ENCODE results near the gene DCTN5.

Gene DCTN5

GRCh38 chr16:23709536-23709935 lies 68.3 kb downstream of the DCTN5 start:
- Histone ChIP-seq H2BK12ac (ENCODE audit: low read length in 2 of 2) (no peak overlapping the region), H3K27me3 (ENCODE audit: control insufficient read depth in 1 of 2, insufficient read depth in 1 of 2, low read length in 2 of 2) (peaks cover 62 to 64% of the 10 kb centered on the region in 2 experiments), H3K14ac (ENCODE audit: low read length in 2 of 2) (no peak overlapping the region), H3K9me3 (ENCODE audit: control insufficient read depth, low read length) (peaks cover 24% of the 10 kb centered on the region), H3K4ac (ENCODE audit: low read depth in 1 of 2, low read length in 2 of 2) (no peak overlapping the region), H4K91ac (ENCODE audit: low read length) (no peak overlapping the region), H3K27ac (ENCODE audit: low read length, poor library complexity, severe bottlenecking) (no peak overlapping the region), H3K79me1 (replicated peaks; ENCODE audit: low read length, poor library complexity, severe bottlenecking) (no peaks in the 10 kb centered on the region), H3K36me3 (ENCODE audit: control insufficient read depth in 1 of 2, insufficient read depth in 2 of 2, low read depth in 1 of 2, low read length in 2 of 2) (no peaks in the 10 kb centered on the region), H2AK5ac (ENCODE audit: low read length, severe bottlenecking) (no peak overlapping the region), H4K8ac (ENCODE audit: low read length) (no peak overlapping the region), H2BK120ac (ENCODE audit: low read depth, low read length) (no peak overlapping the region), H2BK15ac (ENCODE audit: low read depth, poor library complexity, severe bottlenecking) (no peak overlapping the region), H3K18ac (ENCODE audit: low read depth in 1 of 2, low read length in 2 of 2) (no peak overlapping the region), H3K23ac (ENCODE audit: low read length in 2 of 2) (no peak overlapping the region), H3K9ac (ENCODE audit: low read length) (no peak overlapping the region), H2BK5ac (ENCODE audit: low read depth, low read length, poor library complexity, severe bottlenecking) (no peak overlapping the region), H3K4me3 (ENCODE audit: insufficient read depth in 1 of 2, low read depth in 1 of 2, low read length in 2 of 2) (no peak overlapping the region), H2AFZ (ENCODE audit: low read depth, low read length) (no peak overlapping the region), H3K4me2 (ENCODE audit: low read length, poor library complexity, severe bottlenecking) (no peak overlapping the region), H3K4me1 (ENCODE audit: control insufficient read depth, insufficient read depth, low read depth, low read length) (peaks cover 6% of the 10 kb centered on the region)
- no peak for DNase-seq

GRCh38 chr16:23710008-23710407 lies 68.7 kb downstream of the DCTN5 start:
- WGBS: 63% methylated on average over 2 of the region's 2 CpGs

GRCh38 chr16:23710504-23710903 lies 69.2 kb downstream of the DCTN5 start:
- H2BK15ac ChIP-seq (ENCODE audit: low read depth, poor library complexity, severe bottlenecking): no peak overlapping the region
- no peak overlapping the region for H4K91ac ChIP-seq (ENCODE audit: low read length)
- H2BK5ac ChIP-seq (ENCODE audit: low read depth, low read length, poor library complexity, severe bottlenecking): no peak overlapping the region
- no peak overlapping the region for H3K27ac ChIP-seq (ENCODE audit: low read length, poor library complexity, severe bottlenecking)
- peaks cover 65 to 69% of the 10 kb centered on the region in 2 experiments for H3K27me3 ChIP-seq (ENCODE audit: control insufficient read depth in 1 of 2, insufficient read depth in 1 of 2, low read length in 2 of 2)
- no peak overlapping the region for H2BK120ac ChIP-seq (ENCODE audit: low read depth, low read length)
- H3K36me3 ChIP-seq (ENCODE audit: control insufficient read depth in 1 of 2, insufficient read depth in 2 of 2, low read depth in 1 of 2, low read length in 2 of 2): no peaks in the 10 kb centered on the region
- no peak overlapping the region for H3K14ac ChIP-seq (ENCODE audit: low read length in 2 of 2)
- H2AK5ac ChIP-seq (ENCODE audit: low read length, severe bottlenecking): no peak overlapping the region
- no peak overlapping the region for H3K9ac ChIP-seq (ENCODE audit: low read length)
- 72% methylated on average over 3 of the region's 3 CpGs for WGBS
- no peak overlapping the region for H3K4me2 ChIP-seq (ENCODE audit: low read length, poor library complexity, severe bottlenecking)
- no peak overlapping the region for H3K4ac ChIP-seq (ENCODE audit: low read depth in 1 of 2, low read length in 2 of 2)
- no peak overlapping the region for H2AFZ ChIP-seq (ENCODE audit: low read depth, low read length)
- no peak for DNase-seq
- peaks cover 24% of the 10 kb centered on the region for H3K9me3 ChIP-seq (ENCODE audit: control insufficient read depth, low read length)
- no peak overlapping the region for H3K18ac ChIP-seq (ENCODE audit: low read depth in 1 of 2, low read length in 2 of 2)
- no peaks in the 10 kb centered on the region for H3K79me1 ChIP-seq (replicated peaks; ENCODE audit: low read length, poor library complexity, severe bottlenecking)
- H3K4me1 ChIP-seq (ENCODE audit: control insufficient read depth, insufficient read depth, low read depth, low read length): peaks cover 6% of the 10 kb centered on the region
- H2BK12ac ChIP-seq (ENCODE audit: low read length in 2 of 2): no peak overlapping the region
- no peak overlapping the region for H3K23ac ChIP-seq (ENCODE audit: low read length in 2 of 2)
- no peak overlapping the region for H4K8ac ChIP-seq (ENCODE audit: low read length)
- H3K4me3 ChIP-seq (ENCODE audit: insufficient read depth in 1 of 2, low read depth in 1 of 2, low read length in 2 of 2): no peak overlapping the region

More at GRCh38 chr16:23710008-23710407, 68.7 kb downstream of the DCTN5 start:
- peaks cover 65 to 68% of the 10 kb centered on the region in 2 experiments for H3K27me3 ChIP-seq (ENCODE audit: control insufficient read depth in 1 of 2, insufficient read depth in 1 of 2, low read length in 2 of 2)
- H2BK15ac ChIP-seq (ENCODE audit: low read depth, poor library complexity, severe bottlenecking): no peak overlapping the region
- H3K27ac ChIP-seq (ENCODE audit: low read length, poor library complexity, severe bottlenecking): no peak overlapping the region
- no peaks in the 10 kb centered on the region for H3K36me3 ChIP-seq (ENCODE audit: control insufficient read depth in 1 of 2, insufficient read depth in 2 of 2, low read depth in 1 of 2, low read length in 2 of 2)
- H3K14ac ChIP-seq (ENCODE audit: low read length in 2 of 2): no peak overlapping the region
- no peak overlapping the region for H3K9ac ChIP-seq (ENCODE audit: low read length)
- H3K4me2 ChIP-seq (ENCODE audit: low read length, poor library complexity, severe bottlenecking): no peak overlapping the region
- no peak overlapping the region for H2BK5ac ChIP-seq (ENCODE audit: low read depth, low read length, poor library complexity, severe bottlenecking)
- peaks cover 6% of the 10 kb centered on the region for H3K4me1 ChIP-seq (ENCODE audit: control insufficient read depth, insufficient read depth, low read depth, low read length)
- H3K9me3 ChIP-seq (ENCODE audit: control insufficient read depth, low read length): peaks cover 24% of the 10 kb centered on the region
- H3K23ac ChIP-seq (ENCODE audit: low read length in 2 of 2): no peak overlapping the region
- no peak overlapping the region for H3K18ac ChIP-seq (ENCODE audit: low read depth in 1 of 2, low read length in 2 of 2)
- H2BK12ac ChIP-seq (ENCODE audit: low read length in 2 of 2): no peak overlapping the region
- DNase-seq: no peak
- no peak overlapping the region for H3K4me3 ChIP-seq (ENCODE audit: insufficient read depth in 1 of 2, low read depth in 1 of 2, low read length in 2 of 2)
- no peak overlapping the region for H2BK120ac ChIP-seq (ENCODE audit: low read depth, low read length)
- no peak overlapping the region for H4K8ac ChIP-seq (ENCODE audit: low read length)
- H4K91ac ChIP-seq (ENCODE audit: low read length): no peak overlapping the region
- no peaks in the 10 kb centered on the region for H3K79me1 ChIP-seq (replicated peaks; ENCODE audit: low read length, poor library complexity, severe bottlenecking)
- no peak overlapping the region for H3K4ac ChIP-seq (ENCODE audit: low read depth in 1 of 2, low read length in 2 of 2)
- no peak overlapping the region for H2AK5ac ChIP-seq (ENCODE audit: low read length, severe bottlenecking)
- no peak overlapping the region for H2AFZ ChIP-seq (ENCODE audit: low read depth, low read length)

GRCh38 chr16:23711785-23712184 lies 70.5 kb downstream of the DCTN5 start:
- Histone ChIP-seq H3K4ac (ENCODE audit: low read depth in 1 of 2, low read length in 2 of 2) (no peak overlapping the region), H3K36me3 (ENCODE audit: control insufficient read depth in 1 of 2, insufficient read depth in 2 of 2, low read depth in 1 of 2, low read length in 2 of 2) (no peaks in the 10 kb centered on the region), H3K9ac (ENCODE audit: low read length) (no peak overlapping the region), H3K4me1 (ENCODE audit: control insufficient read depth, insufficient read depth, low read depth, low read length) (peaks cover 6% of the 10 kb centered on the region), H2AFZ (ENCODE audit: low read depth, low read length) (no peak overlapping the region), H4K8ac (ENCODE audit: low read length) (no peak overlapping the region), H2AK5ac (ENCODE audit: low read length, severe bottlenecking) (no peak overlapping the region), H3K79me1 (replicated peaks; ENCODE audit: low read length, poor library complexity, severe bottlenecking) (no peaks in the 10 kb centered on the region), H3K27me3 (ENCODE audit: control insufficient read depth in 1 of 2, insufficient read depth in 1 of 2, low read length in 2 of 2) (peaks cover 58 to 66% of the 10 kb centered on the region in 2 experiments), H3K18ac (ENCODE audit: low read depth in 1 of 2, low read length in 2 of 2) (no peak overlapping the region), H2BK5ac (ENCODE audit: low read depth, low read length, poor library complexity, severe bottlenecking) (no peak overlapping the region), H3K9me3 (ENCODE audit: control insufficient read depth, low read length) (peaks cover 24% of the 10 kb centered on the region), H3K27ac (ENCODE audit: low read length, poor library complexity, severe bottlenecking) (no peak overlapping the region), H3K4me3 (ENCODE audit: insufficient read depth in 1 of 2, low read depth in 1 of 2, low read length in 2 of 2) (no peak overlapping the region), H2BK12ac (ENCODE audit: low read length in 2 of 2) (no peak overlapping the region), H4K91ac (ENCODE audit: low read length) (no peak overlapping the region), H3K4me2 (ENCODE audit: low read length, poor library complexity, severe bottlenecking) (no peak overlapping the region), H3K23ac (ENCODE audit: low read length in 2 of 2) (no peak overlapping the region), H2BK15ac (ENCODE audit: low read depth, poor library complexity, severe bottlenecking) (no peak overlapping the region), H2BK120ac (ENCODE audit: low read depth, low read length) (no peak overlapping the region), H3K14ac (ENCODE audit: low read length in 2 of 2) (no peak overlapping the region)
- 68% methylated on average over 4 of the region's 4 CpGs for whole genome bisulfite sequencing
- no peak for DNase-seq

Measured in mesenchymal stem cell (in vitro differentiated cells and primary cell).